K562 (cell line): Measurements from ENCODE around the gene ZNF800. TPM values are rescaled to one million over a fixed set of nuclear protein-coding genes. Genes with fewer than 3 reads are reported as not detected.

Experiments used
- CCNT2 ChIP-seq: IDR thresholded peaks from 2 replicates; pipeline ENCODE4 v1.6.1; 2011; ENCODE audit warnings: borderline replicate concordance, low read depth, mild to moderate bottlenecking, moderate library complexity, mixed read lengths, low read length; ENCODE audit not compliant: insufficient read length; ENCODE audit errors: extremely low read depth
- CEBPB ChIP-seq: fragments of 450-650 bp; IDR thresholded peaks from 2 replicates; pipeline ENCODE4 v1.6.1; 2016; ENCODE audit warnings: missing genetic modification characterization, missing compliant biosample characterization
- ESRRA ChIP-seq: fragments of 450-650 bp; IDR thresholded peaks from 2 replicates; pipeline ENCODE4 v1.6.1; 2014; ENCODE audit warnings: low read depth, mild to moderate bottlenecking, moderate library complexity, borderline replicate concordance
- GTF2A2 ChIP-seq: IDR thresholded peaks from 2 replicates; pipeline ENCODE4 v1.6.1; 2016; ENCODE audit warnings: mild to moderate bottlenecking, missing genetic modification characterization, missing compliant biosample characterization
- NELFE ChIP-seq: IDR thresholded peaks from 2 replicates; pipeline ENCODE4 v1.6.1; 2011; ENCODE audit warnings: mild to moderate bottlenecking; ENCODE audit not compliant: insufficient read depth, insufficient read length
- SP1 ChIP-seq: sonication (generic); formaldehyde crosslinking; IDR thresholded peaks from 2 replicates; pipeline ENCODE4 v1.8.1; 2022; ENCODE audit warnings: mild to moderate bottlenecking, missing genetic modification reagents
- THRB ChIP-seq: fragments of 450-650 bp; formaldehyde crosslinking; conservative IDR thresholded peaks from 2 replicates; pipeline ENCODE4 v1.4.0; 2022; ENCODE audit warnings: mild to moderate bottlenecking, missing genetic modification characterization
- U2AF1 ChIP-seq: fragments of 200-400 bp; formaldehyde crosslinking; optimal IDR thresholded peaks from 2 replicates; pipeline ENCODE3; 2017; ENCODE audit warnings: mild to moderate bottlenecking, low read depth, low read length, moderate library complexity
- USF2 ChIP-seq: sonication (generic); formaldehyde crosslinking; IDR thresholded peaks from 2 replicates; pipeline ENCODE4 v1.5.0; 2020; ENCODE audit warnings: missing genetic modification reagents
- ZBTB40 ChIP-seq, 2 experiments: fragments of 450-650 bp in 1 of 2; sonication (generic) in 1 of 2; formaldehyde crosslinking in 1 of 2; IDR thresholded peaks; 2 replicates each; pipeline versions ENCODE4 v1.7.1 to v1.9.0; 2016 to 2022; ENCODE audit warnings: inconsistent platforms in 1 of 2, mild to moderate bottlenecking in 1 of 2, missing genetic modification reagents in 1 of 2
- ZBTB5 ChIP-seq: fragments of 450-650 bp; IDR thresholded peaks from 2 replicates; pipeline ENCODE4 v1.6.1; 2017; ENCODE audit warnings: antibody characterized with exemption
- polyA plus RNA-seq, 8 experiments: library from polyadenylated mRNA; depleted of rRNA in 4 of 8; stranded (reverse) in 5 of 8; unstranded in 3 of 8; fragments of >200 nt; fragmentation: Nextera tagmentation in 2 of 8; fragmentation: Illumina TruSeq in 1 of 8; extraction: Ambion mirVana in 2 of 8; extraction: Trizol in 1 of 8; gene quantifications; 2 replicates each; pipeline versions ENCODE4 v1.2.1 to v1.2.3, GENCODE V29; 2011 to 2014; ENCODE audit warnings: inconsistent platforms in 1 of 8, missing spikeins in 1 of 8
- total RNA-seq, 7 experiments: library from RNA; depleted of rRNA in 6 of 7; stranded (reverse); fragments of >200 nt in 6 of 7; fragmentation: Illumina TruSeq in 2 of 7; extraction: Trizol in 2 of 7; gene quantifications; 2 replicates each; pipeline versions ENCODE4 v1.2.1 to v1.2.3, GENCODE V29; 2011 to 2021; ENCODE audit warnings: low replicate concordance in 1 of 7

The ZNF800 gene
- total and polyA plus RNA-seq, 9 of the 15 experiments (the other 6 are each of a cell fraction or from before 2014, with no cell fraction given) = 7.5 to 58.3 (median 33.4) TPM

GRCh38 chr7:127362364-127363027, 30.0 kb downstream of the ZNF800 start (continued):
- peak; percentile 45; the same call in 1 of the 2 replicates for TF ChIP-seq ZBTB40 (IDR thresholded peaks at IDR 0.05)
- no peak for TF ChIP-seq ZBTB40 (CRISPR knock-in tag; IDR thresholded peaks at IDR 0.05)
- TF ChIP-seq GTF2A2 (tag) = no peak
- no peak for TF ChIP-seq CCNT2
- TF ChIP-seq ESRRA = no peak
- TF ChIP-seq THRB (CRISPR knock-in tag) = no peak
- no peak for TF ChIP-seq U2AF1
- TF ChIP-seq ZBTB5 = no peak
- TF ChIP-seq SP1 = peak; percentile 53; the same call in 1 of the 2 replicates
- TF ChIP-seq CEBPB = no peak
- no peak for TF ChIP-seq USF2 (CRISPR knock-in tag)
- TF ChIP-seq NELFE = no peak
